HG03095 (cell line): Measurements from ENCODE around the gene DNAJC7.
"Not testable (repeated sequence)": the region's sequence is repeated elsewhere in the genome, so short reads cannot be mapped to it uniquely, and the experiment has no call there.

Experiments
- ATAC-seq: cut with Tn5 transposase; IDR thresholded peaks from one replicate; pipeline ENCODE4 v1.9.1; 2021; ENCODE audit warnings: moderate library complexity; ENCODE audit not compliant: unreplicated experiment

DNAJC7 gene

GRCh38 chr17:42042598-42043319, 25.5 kb upstream of the DNAJC7 start:
- ATAC-seq: no peak

GRCh38 chr17:42041619-42042018, 24.4 kb upstream of the DNAJC7 start:
- no peak for ATAC-seq

GRCh38 chr17:42040818-42041217, 23.6 kb upstream of the DNAJC7 start:
- ATAC-seq: no peak

- no peak for ATAC-seq
Measured at GRCh38 chr17:42039794-42040763, 22.8 kb upstream of the DNAJC7 start.

- ATAC-seq: no peak
Measured at GRCh38 chr17:42038221-42038973, 21.2 kb upstream of the DNAJC7 start.

- no peak for ATAC-seq
Measured at GRCh38 chr17:42034059-42034458, 16.8 kb upstream of the DNAJC7 start.

GRCh38 chr17:42031584-42031983, 14.3 kb upstream of the DNAJC7 start:
- ATAC-seq: no peak

GRCh38 chr17:42028791-42029127, 11.5 kb upstream of the DNAJC7 start:
- ATAC-seq: no peak

- ATAC-seq: no peak
Measured at GRCh38 chr17:42027961-42028790, 10.9 kb upstream of the DNAJC7 start.

- no peak for ATAC-seq
Measured at GRCh38 chr17:42027590-42027889, 10.3 kb upstream of the DNAJC7 start.

- ATAC-seq: no peak
Measured at GRCh38 chr17:42026857-42027589, 9.8 kb upstream of the DNAJC7 start.

GRCh38 chr17:42025936-42026335, 8.7 kb upstream of the DNAJC7 start:
- ATAC-seq: no peak

- ATAC-seq: no peak
Measured at GRCh38 chr17:42025191-42025579, 7.9 kb upstream of the DNAJC7 start.

GRCh38 chr17:42023524-42024349, 6.5 kb upstream of the DNAJC7 start:
- ATAC-seq: no peak

- not testable (repeated sequence) for ATAC-seq
Measured at GRCh38 chr17:42020845-42021244, 3.6 kb upstream of the DNAJC7 start.

GRCh38 chr17:42019509-42020404, 2.5 kb upstream of the DNAJC7 start, which contains the start of gene NKIRAS2:
Gene NKIRAS2, plus strand, starts transcription at chr17:42020090. Its CDS starts 1,488 bp downstream, at chr17:42021578.
- ATAC-seq: peak; percentile 49

GRCh38 chr17:42018988-42019387, 1.7 kb upstream of the DNAJC7 start:
- ATAC-seq: no peak

- no peak for ATAC-seq
Measured at GRCh38 chr17:42018339-42018738, 1.1 kb upstream of the DNAJC7 start.
